K562 (cell line): ENCODE data around the gene PPM1F. TPM values are rescaled to one million over a fixed set of nuclear protein-coding genes. Genes with fewer than 3 reads are reported as not detected.

Experiments used
- CBX2 ChIP-seq: fragments of 200-600 bp; sonication (generic); IDR thresholded peaks from one replicate; pipeline ENCODE4 v1.6.1; 2012; ENCODE audit warnings: mild to moderate bottlenecking, low read length, inconsistent platforms; ENCODE audit not compliant: insufficient read depth, poor library complexity, severe bottlenecking
- CEBPG ChIP-seq, 3 experiments: fragments of 200-800 bp in 1 of 3; sonication (Bioruptor generic) in 1 of 3; sonication (generic) in 1 of 3; formaldehyde crosslinking in 1 of 3; IDR thresholded peaks in 2 of 3; conservative IDR thresholded peaks in 1 of 3; 2 replicates each; pipeline versions ENCODE4 v1.6.1 to v1.8.0; 2016 to 2022; ENCODE audit warnings: missing compliant biosample characterization in 2 of 3, missing genetic modification characterization in 2 of 3, mild to moderate bottlenecking in 1 of 3, missing genetic modification reagents in 1 of 3
- MAX ChIP-seq: sonication (generic); formaldehyde crosslinking; IDR thresholded peaks from 2 replicates; pipeline ENCODE4 v1.9.0; 2022; ENCODE audit warnings: mild to moderate bottlenecking, missing genetic modification reagents
- MAZ ChIP-seq, 2 experiments: fragments of 450-650 bp in 1 of 2; sonication (generic) in 1 of 2; formaldehyde crosslinking; IDR thresholded peaks in 1 of 2; conservative IDR thresholded peaks in 1 of 2; 2 replicates each; pipeline versions ENCODE4 v1.4.0 to v1.5.0; 2020; ENCODE audit warnings: mild to moderate bottlenecking in 1 of 2, missing genetic modification reagents in 1 of 2
- PHB ChIP-seq: fragments of 250-450 bp; sonication (Bioruptor Pico); IDR thresholded peaks from 2 replicates; pipeline ENCODE4 v1.5.0; 2021
- POLR2A ChIP-seq: fragments of 450-650 bp; conservative IDR thresholded peaks from 2 replicates; pipeline ENCODE4 v1.6.1; 2016
- POLR2B ChIP-seq: fragments of 450-650 bp; IDR thresholded peaks from 2 replicates; pipeline ENCODE4 v1.6.1; 2018; ENCODE audit warnings: low read depth; ENCODE audit not compliant: partially characterized antibody
- SMARCB1 ChIP-seq: IDR thresholded peaks from 2 replicates; pipeline ENCODE4 v1.6.1; 2011; ENCODE audit warnings: improper control_type of control experiment, low read depth; ENCODE audit not compliant: insufficient read length
- SUPT5H ChIP-seq: fragments of 450-650 bp; IDR thresholded peaks from 2 replicates; pipeline ENCODE4 v1.6.1; 2016
- ZNF212 ChIP-seq: fragments of 450-650 bp; formaldehyde crosslinking; IDR thresholded peaks from 2 replicates; pipeline ENCODE4 v1.4.0; 2020; ENCODE audit warnings: mild to moderate bottlenecking
- ZSCAN29 ChIP-seq: fragments of 450-650 bp; IDR thresholded peaks from 2 replicates; pipeline ENCODE4 v1.6.1; 2017
- polyA plus RNA-seq, 8 experiments: library from polyadenylated mRNA; depleted of rRNA in 4 of 8; stranded (reverse) in 5 of 8; unstranded in 3 of 8; fragments of >200 nt; fragmentation: Nextera tagmentation in 2 of 8; fragmentation: Illumina TruSeq in 1 of 8; extraction: Ambion mirVana in 2 of 8; extraction: Trizol in 1 of 8; gene quantifications; 2 replicates each; pipeline versions ENCODE4 v1.2.1 to v1.2.3, GENCODE V29; 2011 to 2014; ENCODE audit warnings: inconsistent platforms in 1 of 8, missing spikeins in 1 of 8
- total RNA-seq, 7 experiments: library from RNA; depleted of rRNA in 6 of 7; stranded (reverse); fragments of >200 nt in 6 of 7; fragmentation: Illumina TruSeq in 2 of 7; extraction: Trizol in 2 of 7; gene quantifications; 2 replicates each; pipeline versions ENCODE4 v1.2.1 to v1.2.3, GENCODE V29; 2011 to 2021; ENCODE audit warnings: low replicate concordance in 1 of 7
- TF ChIP-seq, protein P1 (sequence below): fragments of 200-600 bp; sonication (generic); IDR thresholded peaks from one replicate; pipeline ENCODE4 v1.6.1; 2012; ENCODE audit warnings: mild to moderate bottlenecking, low read depth, low read length, inconsistent platforms
- TF ChIP-seq, protein P2 (sequence below): fragments of 250-450 bp; sonication (Bioruptor Pico); IDR thresholded peaks from 2 replicates; pipeline ENCODE4 v1.5.0; 2022; ENCODE audit warnings: mild to moderate bottlenecking

PPM1F gene
- total and polyA plus RNA-seq, 9 of the 15 experiments (the other 6 are each of a cell fraction or from before 2014, with no cell fraction given) = 2.1 to 159 (median 64.0) TPM

DNA sequence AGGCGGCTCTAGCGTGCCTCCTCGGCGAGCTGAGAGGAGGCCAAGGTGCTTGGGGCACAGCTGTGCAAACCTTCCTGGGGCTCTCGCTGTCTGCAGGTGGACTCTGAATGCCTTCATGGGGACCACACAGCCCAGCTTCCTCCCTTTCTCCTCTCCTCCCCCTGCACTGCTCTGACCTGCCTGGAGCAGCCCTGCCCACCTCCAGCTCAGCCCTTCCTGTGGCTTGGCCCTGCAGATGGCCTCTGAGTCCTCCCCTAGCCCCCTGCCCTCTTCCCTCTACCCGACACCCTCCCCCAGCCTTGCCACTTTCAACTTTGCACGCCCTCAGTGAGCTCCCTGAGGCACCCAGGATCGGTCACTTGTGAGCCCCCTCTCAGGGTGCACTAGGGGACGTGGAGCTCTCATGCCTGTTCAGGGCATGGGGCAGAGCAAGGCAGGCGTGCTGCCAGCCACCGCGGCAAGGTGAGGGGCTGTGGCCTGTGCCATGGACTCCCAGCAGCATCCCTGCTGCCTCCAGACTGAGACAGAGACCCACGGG, 31.4 kb downstream of the PPM1F start (continued):
- 0 out of 4 replicates have a peak, but pooled peaks of 1 of the 2 experiments have one; percentile 29 for TF ChIP-seq MAZ (CRISPR knock-in tag; conservative IDR thresholded peaks at IDR 0.05 in 1 of 2, IDR thresholded peaks at IDR 0.05 in 1 of 2)
- TF ChIP-seq MAX (CRISPR knock-in tag) = peak; percentile 53; the same call in 1 of the 2 replicates
- TF ChIP-seq SUPT5H = peak; percentile 54; the same call in 1 of the 2 replicates
- peak; percentile 45 for TF ChIP-seq POLR2A
- TF ChIP-seq ZSCAN29 = no peak
- peak; percentile 55 for TF ChIP-seq SMARCB1
- TF ChIP-seq, protein P1, sequence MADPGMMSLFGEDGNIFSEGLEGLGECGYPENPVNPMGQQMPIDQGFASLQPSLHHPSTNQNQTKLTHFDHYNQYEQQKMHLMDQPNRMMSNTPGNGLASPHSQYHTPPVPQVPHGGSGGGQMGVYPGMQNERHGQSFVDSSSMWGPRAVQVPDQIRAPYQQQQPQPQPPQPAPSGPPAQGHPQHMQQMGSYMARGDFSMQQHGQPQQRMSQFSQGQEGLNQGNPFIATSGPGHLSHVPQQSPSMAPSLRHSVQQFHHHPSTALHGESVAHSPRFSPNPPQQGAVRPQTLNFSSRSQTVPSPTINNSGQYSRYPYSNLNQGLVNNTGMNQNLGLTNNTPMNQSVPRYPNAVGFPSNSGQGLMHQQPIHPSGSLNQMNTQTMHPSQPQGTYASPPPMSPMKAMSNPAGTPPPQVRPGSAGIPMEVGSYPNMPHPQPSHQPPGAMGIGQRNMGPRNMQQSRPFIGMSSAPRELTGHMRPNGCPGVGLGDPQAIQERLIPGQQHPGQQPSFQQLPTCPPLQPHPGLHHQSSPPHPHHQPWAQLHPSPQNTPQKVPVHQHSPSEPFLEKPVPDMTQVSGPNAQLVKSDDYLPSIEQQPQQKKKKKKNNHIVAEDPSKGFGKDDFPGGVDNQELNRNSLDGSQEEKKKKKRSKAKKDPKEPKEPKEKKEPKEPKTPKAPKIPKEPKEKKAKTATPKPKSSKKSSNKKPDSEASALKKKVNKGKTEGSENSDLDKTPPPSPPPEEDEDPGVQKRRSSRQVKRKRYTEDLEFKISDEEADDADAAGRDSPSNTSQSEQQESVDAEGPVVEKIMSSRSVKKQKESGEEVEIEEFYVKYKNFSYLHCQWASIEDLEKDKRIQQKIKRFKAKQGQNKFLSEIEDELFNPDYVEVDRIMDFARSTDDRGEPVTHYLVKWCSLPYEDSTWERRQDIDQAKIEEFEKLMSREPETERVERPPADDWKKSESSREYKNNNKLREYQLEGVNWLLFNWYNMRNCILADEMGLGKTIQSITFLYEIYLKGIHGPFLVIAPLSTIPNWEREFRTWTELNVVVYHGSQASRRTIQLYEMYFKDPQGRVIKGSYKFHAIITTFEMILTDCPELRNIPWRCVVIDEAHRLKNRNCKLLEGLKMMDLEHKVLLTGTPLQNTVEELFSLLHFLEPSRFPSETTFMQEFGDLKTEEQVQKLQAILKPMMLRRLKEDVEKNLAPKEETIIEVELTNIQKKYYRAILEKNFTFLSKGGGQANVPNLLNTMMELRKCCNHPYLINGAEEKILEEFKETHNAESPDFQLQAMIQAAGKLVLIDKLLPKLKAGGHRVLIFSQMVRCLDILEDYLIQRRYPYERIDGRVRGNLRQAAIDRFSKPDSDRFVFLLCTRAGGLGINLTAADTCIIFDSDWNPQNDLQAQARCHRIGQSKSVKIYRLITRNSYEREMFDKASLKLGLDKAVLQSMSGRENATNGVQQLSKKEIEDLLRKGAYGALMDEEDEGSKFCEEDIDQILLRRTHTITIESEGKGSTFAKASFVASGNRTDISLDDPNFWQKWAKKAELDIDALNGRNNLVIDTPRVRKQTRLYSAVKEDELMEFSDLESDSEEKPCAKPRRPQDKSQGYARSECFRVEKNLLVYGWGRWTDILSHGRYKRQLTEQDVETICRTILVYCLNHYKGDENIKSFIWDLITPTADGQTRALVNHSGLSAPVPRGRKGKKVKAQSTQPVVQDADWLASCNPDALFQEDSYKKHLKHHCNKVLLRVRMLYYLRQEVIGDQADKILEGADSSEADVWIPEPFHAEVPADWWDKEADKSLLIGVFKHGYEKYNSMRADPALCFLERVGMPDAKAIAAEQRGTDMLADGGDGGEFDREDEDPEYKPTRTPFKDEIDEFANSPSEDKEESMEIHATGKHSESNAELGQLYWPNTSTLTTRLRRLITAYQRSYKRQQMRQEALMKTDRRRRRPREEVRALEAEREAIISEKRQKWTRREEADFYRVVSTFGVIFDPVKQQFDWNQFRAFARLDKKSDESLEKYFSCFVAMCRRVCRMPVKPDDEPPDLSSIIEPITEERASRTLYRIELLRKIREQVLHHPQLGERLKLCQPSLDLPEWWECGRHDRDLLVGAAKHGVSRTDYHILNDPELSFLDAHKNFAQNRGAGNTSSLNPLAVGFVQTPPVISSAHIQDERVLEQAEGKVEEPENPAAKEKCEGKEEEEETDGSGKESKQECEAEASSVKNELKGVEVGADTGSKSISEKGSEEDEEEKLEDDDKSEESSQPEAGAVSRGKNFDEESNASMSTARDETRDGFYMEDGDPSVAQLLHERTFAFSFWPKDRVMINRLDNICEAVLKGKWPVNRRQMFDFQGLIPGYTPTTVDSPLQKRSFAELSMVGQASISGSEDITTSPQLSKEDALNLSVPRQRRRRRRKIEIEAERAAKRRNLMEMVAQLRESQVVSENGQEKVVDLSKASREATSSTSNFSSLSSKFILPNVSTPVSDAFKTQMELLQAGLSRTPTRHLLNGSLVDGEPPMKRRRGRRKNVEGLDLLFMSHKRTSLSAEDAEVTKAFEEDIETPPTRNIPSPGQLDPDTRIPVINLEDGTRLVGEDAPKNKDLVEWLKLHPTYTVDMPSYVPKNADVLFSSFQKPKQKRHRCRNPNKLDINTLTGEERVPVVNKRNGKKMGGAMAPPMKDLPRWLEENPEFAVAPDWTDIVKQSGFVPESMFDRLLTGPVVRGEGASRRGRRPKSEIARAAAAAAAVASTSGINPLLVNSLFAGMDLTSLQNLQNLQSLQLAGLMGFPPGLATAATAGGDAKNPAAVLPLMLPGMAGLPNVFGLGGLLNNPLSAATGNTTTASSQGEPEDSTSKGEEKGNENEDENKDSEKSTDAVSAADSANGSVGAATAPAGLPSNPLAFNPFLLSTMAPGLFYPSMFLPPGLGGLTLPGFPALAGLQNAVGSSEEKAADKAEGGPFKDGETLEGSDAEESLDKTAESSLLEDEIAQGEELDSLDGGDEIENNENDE = peak; percentile 13
- TF ChIP-seq ZNF212 = no peak
- TF ChIP-seq, protein P2, sequence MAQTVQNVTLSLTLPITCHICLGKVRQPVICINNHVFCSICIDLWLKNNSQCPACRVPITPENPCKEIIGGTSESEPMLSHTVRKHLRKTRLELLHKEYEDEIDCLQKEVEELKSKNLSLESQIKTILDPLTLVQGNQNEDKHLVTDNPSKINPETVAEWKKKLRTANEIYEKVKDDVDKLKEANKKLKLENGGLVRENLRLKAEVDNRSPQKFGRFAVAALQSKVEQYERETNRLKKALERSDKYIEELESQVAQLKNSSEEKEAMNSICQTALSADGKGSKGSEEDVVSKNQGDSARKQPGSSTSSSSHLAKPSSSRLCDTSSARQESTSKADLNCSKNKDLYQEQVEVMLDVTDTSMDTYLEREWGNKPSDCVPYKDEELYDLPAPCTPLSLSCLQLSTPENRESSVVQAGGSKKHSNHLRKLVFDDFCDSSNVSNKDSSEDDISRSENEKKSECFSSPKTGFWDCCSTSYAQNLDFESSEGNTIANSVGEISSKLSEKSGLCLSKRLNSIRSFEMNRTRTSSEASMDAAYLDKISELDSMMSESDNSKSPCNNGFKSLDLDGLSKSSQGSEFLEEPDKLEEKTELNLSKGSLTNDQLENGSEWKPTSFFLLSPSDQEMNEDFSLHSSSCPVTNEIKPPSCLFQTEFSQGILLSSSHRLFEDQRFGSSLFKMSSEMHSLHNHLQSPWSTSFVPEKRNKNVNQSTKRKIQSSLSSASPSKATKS (CRISPR knock-in tag) = no peak
- peak; percentile 40 for TF ChIP-seq POLR2B
- TF ChIP-seq CEBPG (CRISPR knock-in tag; IDR thresholded peaks at IDR 0.05) = no peak
- TF ChIP-seq CEBPG (tag; conservative IDR thresholded peaks at IDR 0.05 in 1 of 2, IDR thresholded peaks at IDR 0.05 in 1 of 2) = no peak
- TF ChIP-seq PHB (CRISPR knock-in tag) = peak; percentile 77; the same call in 1 of the 2 replicates
- no peak for TF ChIP-seq CBX2
